Kidney (tissue), 14 donors: ENCODE results near the gene SLX4IP. TPM values are rescaled to one million over a fixed set of nuclear protein-coding genes. Genes with fewer than 3 reads are reported as not detected.

ENCODE experiments used
- DNase-seq, 5 donors: peaks; one replicate each; pipeline ENCODE4 v3.0.0-alpha.2; 2013 to 2020
- FAIRE-seq: peaks from 2 replicates; lab custom pipeline; 2012; peaks lifted over from hg19 to GRCh38; lab: Jason Lieb, UNC
- H3K27ac ChIP-seq, 2 donors: one replicate each; pipeline ENCODE4 v1.7.0; 2013; ENCODE audit warnings: low read depth in 2 of 2, low read length in 2 of 2, inconsistent platforms in 1 of 2
- H3K27me3 ChIP-seq: one replicate; pipeline ENCODE4 v1.7.1; 2013; ENCODE audit warnings: low read length, inconsistent platforms; ENCODE audit not compliant: control insufficient read depth, insufficient read depth
- H3K36me3 ChIP-seq, 3 donors: one replicate each; pipeline versions ENCODE4 v1.7.0 to v1.7.1; 2013; ENCODE audit warnings: low read length in 3 of 3, control low read depth in 1 of 3, inconsistent platforms in 1 of 3; ENCODE audit not compliant: insufficient read depth in 3 of 3, control insufficient read depth in 2 of 3
- H3K4me1 ChIP-seq, 3 donors: one replicate each; pipeline versions ENCODE4 v1.7.0 to v1.7.1; 2013; ENCODE audit warnings: low read length in 3 of 3, inconsistent platforms in 1 of 3, low read depth in 1 of 3; ENCODE audit not compliant: control insufficient read depth in 2 of 3, insufficient read depth in 2 of 3
- H3K4me3 ChIP-seq, 3 donors: one replicate each; pipeline versions ENCODE4 v1.7.0 to v1.8.1; 2013; ENCODE audit warnings: low read length in 3 of 3, control low read depth in 1 of 3, inconsistent platforms in 1 of 3
- H3K9ac ChIP-seq, 3 donors: one replicate each; pipeline versions ENCODE4 v1.7.0 to v1.7.1; 2013; ENCODE audit warnings: low read length in 3 of 3, control low read depth in 1 of 3, inconsistent platforms in 1 of 3
- H3K9me3 ChIP-seq, 3 donors: one replicate each; pipeline versions ENCODE4 v1.7.0 to v1.7.1; 2013; ENCODE audit warnings: low read length in 3 of 3, control low read depth in 1 of 3, inconsistent platforms in 1 of 3; ENCODE audit not compliant: control insufficient read depth in 2 of 3, insufficient read depth in 1 of 3
- CTCF ChIP-seq: IDR thresholded peaks from 3 replicates; pipeline ENCODE4 v1.5.1; 2012; ENCODE audit warnings: mild to moderate bottlenecking, moderate library complexity, borderline replicate concordance; ENCODE audit not compliant: insufficient read depth; ENCODE audit errors: extremely low read depth
- intact Hi-C: fragments of 100-400 bp; cut with DNase I; formaldehyde crosslinking; loops from one replicate; pipeline ENCODE4 v1.11.1; 2022
- polyA plus RNA-seq: library from polyadenylated mRNA; stranded (reverse); fragments of 350-450 nt; fragmentation: Illumina TruSeq; extraction: RNeasy Lipid Tissue Mini Kit (QIAGEN cat#74804); gene quantifications from one replicate; pipeline ENCODE4 v1.2.3, GENCODE V29; 2014; ENCODE audit warnings: low read depth, low replicate concordance; ENCODE audit not compliant: insufficient read depth
- total RNA-seq: library from RNA; stranded (reverse); fragmentation: NEBNext Ultra II Directional; extraction: Animal tissue kit (Norgen Biotek cat#: 25700); gene quantifications from one replicate; pipeline ENCODE4 v1.2.1, GENCODE V29; 2021
- donor health status: control.
- donor health status: control.
- donor health status: control.
- donor health status: control.
- donor health status: control.
- donor health status: DM: yes; HTN: yes; CAD: no.
- donor health status: Normal renal cell carcinoma (clear cell type).

SLX4IP gene
- total and polyA plus RNA-seq, 2 donors from 2014 or later, result 2.6 to 7.6 TPM

- FAIRE-seq, result no peak
Measured at GRCh38 chr20:10532361-10532760, 97.3 kb downstream of the SLX4IP start.

GRCh38 chr20:10536531-10536930 is 101.4 kb downstream of the SLX4IP start:
- Histone ChIP-seq H3K4me3 (no peak overlapping the region), H3K27me3 (no peaks in the 10 kb centered on the region), H3K4me1 (peaks cover 0 to 4% (median 0%) of the 10 kb centered on the region in 3 donors), H3K9ac (no peak overlapping the region), H3K27ac (no peak overlapping the region), H3K36me3 (no peaks in the 10 kb centered on the region), H3K9me3 (no peaks in the 10 kb centered on the region)
- DNase-seq (no peak), FAIRE-seq (no peak)
- TF ChIP-seq CTCF, result peak; percentile 14
- intact Hi-C loops, result no loop called here

More at GRCh38 chr20:10532361-10532760, 97.3 kb downstream of the SLX4IP start:
- TF ChIP-seq CTCF, result no peak
- DNase-seq, result no peak
- Histone ChIP-seq H3K27ac (no peak overlapping the region), H3K27me3 (no peaks in the 10 kb centered on the region), H3K9ac (no peak overlapping the region), H3K4me3 (no peak overlapping the region), H3K9me3 (no peaks in the 10 kb centered on the region), H3K4me1 (no peaks in the 10 kb centered on the region), H3K36me3 (no peaks in the 10 kb centered on the region)
- intact Hi-C loops, result no loop called here

GRCh38 chr20:10537850-10538480 is 102.9 kb downstream of the SLX4IP start:
- H3K9me3 ChIP-seq, result no peaks in the 10 kb centered on the region
- no peak overlapping the region for H3K27ac ChIP-seq
- intact Hi-C loops, result no loop called here
- no peak for FAIRE-seq
- H3K36me3 ChIP-seq, result no peaks in the 10 kb centered on the region
- H3K4me3 ChIP-seq, result no peak overlapping the region
- no peaks in the 10 kb centered on the region for H3K27me3 ChIP-seq
- H3K9ac ChIP-seq, result no peak overlapping the region
- TF ChIP-seq CTCF, result no peak
- DNase-seq, result no peak
- H3K4me1 ChIP-seq, result peaks cover 0 to 4% (median 0%) of the 10 kb centered on the region in 3 donors

- intact Hi-C loops, result no loop called here
- FAIRE-seq, result no peak
- TF ChIP-seq CTCF, result no peak
- Histone ChIP-seq H3K9ac (no peak overlapping the region), H3K4me3 (no peak overlapping the region), H3K4me1 (peaks cover 0 to 4% (median 0%) of the 10 kb centered on the region in 3 donors), H3K27ac (no peak overlapping the region), H3K9me3 (no peaks in the 10 kb centered on the region), H3K27me3 (no peaks in the 10 kb centered on the region), H3K36me3 (no peaks in the 10 kb centered on the region)
- DNase-seq, result no peak
Measured at GRCh38 chr20:10538768-10539167, 103.7 kb downstream of the SLX4IP start.
